Renal cortex interstitium (tissue), 11 donors: Measurements from ENCODE around the gene DIDO1. TPM values are rescaled to one million over a fixed set of nuclear protein-coding genes. Genes with fewer than 3 reads are reported as not detected.

Source experiments
- DNase-seq, 11 donors: peaks; one replicate each; pipeline ENCODE4 v3.0.0-alpha.2; 2013; ENCODE audit warnings: low read depth in 9 of 11, low spot score in 4 of 11; ENCODE audit errors: extremely low read depth in 1 of 11
- polyA plus RNA-seq, 3 donors: library from polyadenylated mRNA; unstranded; fragments of 120-200 nt; gene quantifications; one replicate each; pipeline ENCODE4 v1.2.1, GENCODE V29; 2013; ENCODE audit not compliant: insufficient read length in 3 of 3

The DIDO1 gene
- polyA plus RNA-seq, 3 donors: 61.4 to 74.1 (median 64.5) TPM

- no peak for DNase-seq
Measured at GRCh38 chr20:62906209-62906608, 20.1 kb downstream of the DIDO1 start.

DNA sequence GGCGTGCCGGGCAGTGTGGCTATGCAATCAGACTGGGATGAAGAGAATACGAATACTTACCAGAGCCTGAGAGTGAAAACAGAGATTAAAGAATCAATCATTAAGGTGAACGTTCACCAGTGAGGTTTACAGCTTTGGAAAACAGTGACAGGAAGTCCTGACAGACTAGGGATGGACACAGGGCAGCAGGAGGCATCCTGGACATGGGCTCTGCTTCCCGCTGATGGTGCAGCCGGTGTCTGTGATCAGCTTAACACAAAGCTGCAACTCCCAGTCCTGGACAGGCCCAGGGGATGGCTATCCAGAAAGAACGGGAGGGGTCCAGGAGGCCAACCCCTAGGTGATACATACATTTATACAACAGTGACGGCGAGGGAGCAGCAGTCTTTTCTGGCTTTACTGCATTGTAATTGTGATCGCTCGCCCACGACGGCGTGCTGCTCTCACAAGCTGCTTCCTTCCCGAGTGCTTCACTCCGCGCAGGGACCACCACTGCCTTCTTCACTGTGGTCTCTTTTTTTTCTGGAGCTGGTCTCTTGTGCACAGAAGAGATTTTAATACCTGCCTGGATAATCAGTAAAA, 20.7 kb downstream of the DIDO1 start:
- no peak for DNase-seq

DNA sequence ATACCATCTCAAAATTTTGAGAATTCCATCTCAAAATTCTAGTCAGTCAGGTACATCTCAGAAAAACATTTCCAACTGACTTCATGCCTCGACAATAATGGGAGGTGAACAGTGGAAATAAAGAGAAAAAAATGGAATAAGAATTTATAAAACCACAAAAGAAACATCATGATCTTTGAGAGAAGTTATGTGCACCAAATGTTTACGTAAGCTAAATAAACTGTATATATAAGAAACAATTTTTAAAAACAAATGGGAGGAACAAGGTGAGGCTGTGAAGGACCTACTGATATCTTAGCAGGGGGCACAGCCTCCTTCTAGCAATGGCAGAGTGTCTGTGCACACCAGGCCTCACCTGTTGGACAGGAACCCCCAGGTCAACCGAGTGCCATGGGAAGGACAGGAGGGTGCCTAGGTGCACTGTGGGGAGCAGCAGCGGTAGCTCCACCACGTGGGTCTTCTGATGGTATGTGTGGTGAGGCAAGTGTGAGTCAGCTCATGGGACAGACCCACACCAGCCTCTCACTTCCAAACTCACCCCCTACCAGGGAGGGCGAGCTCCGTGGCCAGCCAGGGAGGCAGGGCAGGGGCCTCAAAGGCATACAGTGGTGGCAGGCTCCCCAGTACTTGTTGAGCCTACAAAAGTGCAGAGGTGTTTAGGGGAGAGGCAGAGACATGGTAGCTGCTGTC, 23.2 kb downstream of the DIDO1 start:
- DNase-seq: no peak

- DNase-seq: no peak
Measured at GRCh38 chr20:62901891-62902290, 24.4 kb downstream of the DIDO1 start.

GRCh38 chr20:62900692-62901584, 25.4 kb downstream of the DIDO1 start:
- DNase-seq: peak in 5 of 11 donors; percentile 39 to 65 (median 57)

DNA sequence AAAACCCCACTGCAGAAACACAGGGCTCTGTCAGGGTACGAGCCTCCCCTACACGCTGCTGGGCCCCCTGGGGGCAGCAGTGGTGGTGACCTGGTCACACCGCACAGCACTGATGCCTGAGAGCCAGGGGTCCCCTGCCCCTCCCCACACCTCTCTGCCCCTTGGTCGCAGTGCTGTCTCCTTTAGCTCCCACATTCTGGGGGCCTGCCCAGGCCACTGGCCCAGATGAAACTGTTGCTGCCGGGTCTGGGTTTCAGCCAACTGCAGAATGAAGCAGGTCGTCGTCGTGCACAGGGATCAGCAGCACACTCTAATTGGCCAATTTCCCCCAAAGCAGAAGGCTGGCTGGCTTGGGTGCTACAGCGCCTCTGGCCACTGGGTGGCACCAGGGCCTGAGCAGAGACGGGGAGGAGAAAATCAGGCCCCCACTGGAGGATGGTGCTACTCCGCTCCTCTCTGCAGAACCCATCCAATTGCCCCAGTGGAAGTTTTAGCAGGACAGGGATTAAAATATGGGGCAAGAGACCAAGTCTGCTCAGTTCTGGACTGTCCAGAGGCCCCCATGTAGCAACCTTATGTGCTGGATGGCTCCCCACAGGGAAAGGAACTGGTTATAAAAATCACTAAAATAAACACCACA, 26.1 kb downstream of the DIDO1 start:
- peak in 6 of 11 donors; percentile 56 to 67 (median 64) for DNase-seq

GRCh38 chr20:62899633-62900051, 26.7 kb downstream of the DIDO1 start:
- no peak for DNase-seq

DNA sequence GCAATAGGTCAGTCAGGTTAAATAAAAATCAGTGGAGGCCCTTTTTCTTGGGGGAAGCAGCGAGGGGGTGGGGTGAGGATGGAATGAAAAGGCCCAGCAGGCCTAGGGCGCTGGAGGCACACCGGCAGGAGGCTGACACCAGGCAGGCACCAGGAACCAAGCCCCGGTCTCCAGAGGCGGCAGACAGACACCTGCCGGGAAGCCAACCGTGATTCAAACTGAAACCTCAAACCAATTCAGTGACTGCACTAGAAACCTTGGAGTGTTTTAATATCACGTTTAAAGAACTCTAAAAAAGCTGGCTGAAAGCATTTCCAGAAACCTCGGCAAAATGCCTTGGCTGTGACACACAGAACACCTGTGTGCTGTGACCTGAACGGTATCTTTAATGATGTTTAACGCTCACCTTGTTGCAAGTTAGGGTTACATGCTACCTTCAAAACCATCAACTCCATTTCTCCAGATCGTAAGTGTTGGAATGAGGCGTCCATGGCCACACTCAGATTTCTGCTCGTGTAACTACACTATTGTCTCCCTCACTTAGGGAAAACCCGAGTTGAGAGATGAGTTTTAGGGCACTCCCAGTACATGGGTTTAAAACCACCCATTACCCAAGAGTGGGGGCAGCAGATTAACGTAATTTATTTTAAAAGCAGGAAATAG, 27.2 kb downstream of the DIDO1 start:
- no peak for DNase-seq

DNA sequence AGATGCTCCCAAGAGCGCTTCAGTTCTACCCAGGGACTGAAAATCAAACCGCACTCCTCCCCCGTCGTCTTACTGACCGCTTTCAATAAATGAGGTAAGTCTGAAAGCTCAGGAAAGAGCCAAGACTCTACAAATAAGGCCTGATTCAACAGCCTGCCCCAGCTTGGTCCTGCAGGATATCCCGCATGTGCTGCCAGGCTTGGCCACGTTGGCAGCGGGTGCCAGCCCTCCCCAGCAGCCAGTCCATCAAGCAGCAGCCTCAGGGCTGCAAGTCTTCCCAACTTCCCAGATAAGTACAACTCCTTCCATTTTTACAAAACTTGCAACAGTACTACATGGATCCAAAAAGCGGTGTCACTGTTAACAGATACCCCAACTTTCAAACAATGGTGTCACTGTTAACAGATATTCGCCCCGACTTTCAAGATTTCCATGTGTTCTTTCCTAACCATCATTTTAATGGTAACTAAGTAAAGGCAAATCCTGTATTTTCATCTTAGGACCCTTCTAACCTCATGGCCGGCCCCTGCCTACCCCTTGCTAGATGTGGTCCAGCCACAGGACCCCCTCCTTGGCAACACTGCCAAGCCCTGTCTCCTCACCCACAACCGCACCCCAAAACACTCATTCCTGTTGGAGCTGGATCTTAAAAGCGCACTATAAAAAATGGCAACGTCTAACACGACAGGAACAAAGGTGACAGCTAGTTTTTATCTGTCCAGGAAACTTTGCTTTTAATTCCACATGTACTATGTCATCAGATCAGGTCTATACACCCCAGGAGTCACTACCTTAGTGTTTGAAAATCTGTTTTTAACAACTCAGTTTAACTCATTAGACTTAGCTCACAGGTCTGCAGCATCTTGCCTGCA, 28.0 kb downstream of the DIDO1 start:
- no peak for DNase-seq

GRCh38 chr20:62897666-62898065, 28.6 kb downstream of the DIDO1 start:
- DNase-seq: no peak

DNA sequence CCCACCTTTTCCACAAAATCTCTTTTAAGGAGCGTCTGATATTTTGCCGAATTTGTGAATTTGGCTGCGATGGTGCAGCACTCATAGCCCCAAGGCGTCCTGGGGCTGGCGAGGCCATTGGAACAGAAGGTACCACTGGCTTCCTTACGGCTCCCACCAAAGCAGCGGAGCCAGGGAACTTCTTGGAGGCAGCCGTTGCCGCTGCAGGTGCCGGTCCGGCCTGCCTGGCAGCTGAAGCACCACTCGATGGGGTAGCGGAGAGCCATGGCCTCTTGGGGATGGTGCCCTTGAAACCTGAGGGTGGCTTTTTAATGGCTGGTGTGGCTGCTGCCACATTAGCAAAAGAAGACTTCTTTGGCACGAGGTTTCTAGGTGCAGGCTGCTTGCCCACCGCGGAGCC, 29.8 kb downstream of the DIDO1 start:
- DNase-seq: no peak

- no peak for DNase-seq
Measured at GRCh38 chr20:62895539-62895938, 30.8 kb downstream of the DIDO1 start.

DNA sequence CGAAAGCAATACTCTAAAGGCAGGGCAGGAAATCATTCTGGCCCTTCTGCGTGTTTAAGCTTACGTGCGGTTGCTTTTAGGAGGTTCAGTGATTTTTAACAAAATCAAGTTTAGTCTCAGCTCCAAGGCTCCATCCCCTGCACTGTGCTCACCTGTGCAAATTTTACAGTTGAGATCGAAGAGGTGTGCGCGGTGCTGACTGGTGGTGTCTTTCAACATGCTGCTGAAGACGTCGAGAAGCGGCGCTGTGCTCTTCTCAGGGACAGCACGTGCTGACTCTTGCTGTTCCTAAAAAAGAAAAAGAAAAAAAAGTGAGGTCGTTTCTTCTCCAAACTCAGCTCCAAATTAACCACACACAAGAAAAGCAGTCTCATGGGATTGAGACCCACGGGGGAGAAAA, 32.0 kb downstream of the DIDO1 start:
- no peak for DNase-seq

GRCh38 chr20:62893700-62894099, 32.6 kb downstream of the DIDO1 start:
- DNase-seq: no peak

GRCh38 chr20:62892348-62893304, 33.7 kb downstream of the DIDO1 start:
- DNase-seq: no peak

- DNase-seq: no peak
Measured at GRCh38 chr20:62891111-62891510, 35.2 kb downstream of the DIDO1 start.

GRCh38 chr20:62890444-62890843, 35.9 kb downstream of the DIDO1 start:
- DNase-seq: no peak
